IMR-90 (cell line): ENCODE data around the gene JADE2. TPM values are rescaled to one million over a fixed set of nuclear protein-coding genes. Genes with fewer than 3 reads are reported as not detected.
A peak's percentile ranks its signal among the peaks of the same experiment; 100 is the strongest.

Source experiments
- ATAC-seq: fragments of 200-7000 bp; cut with Tn5 transposase; 2 replicates; pipeline ENCODE4 v1.9.1; 2020; ENCODE audit warnings: low read depth, mild to moderate bottlenecking, moderate library complexity
- BruUV-seq: library from RNA; stranded (reverse); fragments of 400-500 nt; replicated peaks from 2 replicates; lab custom pipeline; 2021; lab: Mats Ljungman, UMichigan
- CTCF ChIA-PET: fragments of 300-600 bp; formaldehyde crosslinking; extraction: SDS; loops from one replicate; lab custom pipeline; 2021; ENCODE audit warnings: antibody characterized with exemption; lab: Yijun Ruan, JAX
- POLR2A ChIA-PET: fragments of 300-600 bp; sonication (Branson Sonifier 250); formaldehyde crosslinking; loops from one replicate; lab custom pipeline; 2022; ENCODE audit warnings: antibody characterized with exemption; ENCODE audit not compliant: unreplicated experiment; lab: Charles Lee
- DNase-seq: peaks from one replicate; pipeline ENCODE4 v3.0.0; 2013
- H2AFZ ChIP-seq: replicated peaks from 2 replicates; pipeline ENCODE3; 2013; ENCODE audit warnings: low read length, mild to moderate bottlenecking; ENCODE audit not compliant: poor library complexity
- H2AK5ac ChIP-seq: 2 replicates; pipeline ENCODE4 v1.6.1; 2013; ENCODE audit warnings: low read depth, low read length, inconsistent platforms
- H2AK9ac ChIP-seq: replicated peaks from 2 replicates; pipeline ENCODE3; 2013; ENCODE audit warnings: mild to moderate bottlenecking, low read depth, low read length, moderate library complexity; ENCODE audit not compliant: poor library complexity
- H2BK120ac ChIP-seq: 2 replicates; pipeline ENCODE4 v1.6.1; 2013; ENCODE audit warnings: low read depth, low read length, inconsistent platforms
- H2BK15ac ChIP-seq: 3 replicates; pipeline ENCODE4 v1.6.1; 2013; ENCODE audit warnings: low read depth, low read length, inconsistent platforms
- H2BK20ac ChIP-seq: 2 replicates; pipeline ENCODE4 v1.6.1; 2013; ENCODE audit warnings: low read depth, mild to moderate bottlenecking, inconsistent platforms, low read length, moderate library complexity
- H2BK5ac ChIP-seq: 2 replicates; pipeline ENCODE4 v1.6.1; 2013; ENCODE audit warnings: mild to moderate bottlenecking, low read depth, low read length, inconsistent platforms; ENCODE audit not compliant: poor library complexity, severe bottlenecking
- H3K14ac ChIP-seq: replicated peaks from 2 replicates; pipeline ENCODE4 v1.6.1; 2013; ENCODE audit warnings: low read depth, low read length, inconsistent platforms
- H3K18ac ChIP-seq: 2 replicates; pipeline ENCODE4 v1.6.1; 2013; ENCODE audit warnings: low read depth, low read length, control low read depth
- H3K23ac ChIP-seq: 2 replicates; pipeline ENCODE4 v1.6.1; 2013; ENCODE audit warnings: low read depth, low read length, inconsistent platforms
- H3K27ac ChIP-seq: 2 replicates; pipeline ENCODE4 v1.5.1; 2013; ENCODE audit warnings: mild to moderate bottlenecking, control low read depth, low read length; ENCODE audit not compliant: insufficient read depth
- H3K27me3 ChIP-seq: 2 replicates; pipeline ENCODE4 v1.6.1; 2013; ENCODE audit warnings: low read length; ENCODE audit not compliant: control insufficient read depth, insufficient read depth
- H3K36me3 ChIP-seq: 2 replicates; pipeline ENCODE4 v1.6.1; 2013; ENCODE audit warnings: low read length, mixed read lengths; ENCODE audit not compliant: control insufficient read depth, insufficient read depth
- H3K4ac ChIP-seq: 2 replicates; pipeline ENCODE4 v1.6.1; 2013; ENCODE audit warnings: low read depth, low read length, inconsistent platforms
- H3K4me1 ChIP-seq: 2 replicates; pipeline ENCODE4 v1.6.1; 2013; ENCODE audit warnings: low read length, mixed read lengths; ENCODE audit not compliant: control insufficient read depth, insufficient read depth
- H3K4me2 ChIP-seq: 2 replicates; pipeline ENCODE4 v1.6.1; 2013; ENCODE audit warnings: low read depth, mild to moderate bottlenecking, control low read depth, low read length, moderate library complexity
- H3K4me3 ChIP-seq: 2 replicates; pipeline ENCODE4 v1.5.1; 2013; ENCODE audit warnings: low read depth, mild to moderate bottlenecking, control low read depth, low read length, moderate library complexity; ENCODE audit not compliant: insufficient read depth
- H3K56ac ChIP-seq: 2 replicates; pipeline ENCODE4 v1.6.1; 2013; ENCODE audit warnings: low read length, inconsistent platforms; ENCODE audit not compliant: insufficient read depth; ENCODE audit errors: extremely low read depth
- H3K79me1 ChIP-seq, 2 experiments: 2 replicates each; pipeline ENCODE4 v1.6.1; 2013; ENCODE audit warnings: low read length in 2 of 2, inconsistent platforms in 1 of 2, low read depth in 1 of 2
- H3K9ac ChIP-seq: 2 replicates; pipeline ENCODE4 v1.6.1; 2013; ENCODE audit warnings: low read depth, low read length, control low read depth
- H3K9me1 ChIP-seq: 2 replicates; pipeline ENCODE4 v1.6.1; 2013; ENCODE audit warnings: low read length, inconsistent platforms; ENCODE audit not compliant: insufficient read depth
- H3K9me3 ChIP-seq: 2 replicates; pipeline ENCODE4 v1.6.1; 2013; ENCODE audit warnings: low read length; ENCODE audit not compliant: control insufficient read depth, insufficient read depth
- H4K20me1 ChIP-seq: 2 replicates; pipeline ENCODE4 v1.6.1; 2013; ENCODE audit warnings: low read length, inconsistent platforms; ENCODE audit not compliant: insufficient read depth
- H4K5ac ChIP-seq: 2 replicates; pipeline ENCODE4 v1.6.1; 2013; ENCODE audit warnings: mild to moderate bottlenecking, low read depth, low read length, control low read depth
- H4K8ac ChIP-seq, 2 experiments: 2 replicates each; pipeline ENCODE4 v1.6.1; 2013; ENCODE audit warnings: low read depth in 2 of 2, low read length in 2 of 2, control low read depth in 1 of 2, inconsistent platforms in 1 of 2
- H4K91ac ChIP-seq: 2 replicates; pipeline ENCODE4 v1.6.1; 2013; ENCODE audit warnings: low read depth, low read length, inconsistent platforms; ENCODE audit not compliant: insufficient read depth
- BHLHE40 ChIP-seq: fragments of 150-350 bp; IDR thresholded peaks from 2 replicates; pipeline ENCODE4 v1.6.1; 2016; ENCODE audit warnings: mild to moderate bottlenecking, low read depth, low read length
- MAFK ChIP-seq: IDR thresholded peaks from 2 replicates; pipeline ENCODE4 v1.6.1; 2012; ENCODE audit warnings: low read depth, low read length, improper control_type of control experiment
- NFE2L2 ChIP-seq: fragments of 150-350 bp; IDR thresholded peaks from 2 replicates; pipeline ENCODE4 v1.6.1; 2016; ENCODE audit warnings: low read depth, mild to moderate bottlenecking, low read length
- WGBS, 2 experiments: methylation state at CpG; one replicate each; pipeline versions ENCODE4 v1.1.5 to v1.1.7; 2013; ENCODE audit warnings: missing lambda C conversion rate in 2 of 2; ENCODE audit not compliant: insufficient read length in 1 of 2; ENCODE audit errors: extremely low coverage in 2 of 2; 5-methylcytosine and 5-hydroxymethylcytosine counted together
- dilution Hi-C: fragments of 300-500 bp; cut with HindIII; formaldehyde crosslinking; loops from one replicate; pipeline ENCODE4 v1.14.3; 2018; ENCODE audit warnings: low sequenced_read_pairs; ENCODE audit not compliant: unreplicated experiment
- in situ Hi-C: fragments of 300-500 bp; cut with MboI; formaldehyde crosslinking; loops from 3 replicates; pipeline ENCODE4 v1.14.3; 2019; ENCODE audit warnings: low sequenced_read_pairs, inconsistent platforms, mixed read lengths
- intact Hi-C: fragments of 100-400 bp; cut with micrococcal nuclease; formaldehyde crosslinking; loops from 2 replicates; pipeline ENCODE4 v1.10.0; 2022
- polyA plus RNA-seq, 3 experiments: library from polyadenylated mRNA; depleted of rRNA; stranded (reverse); fragments of >200 nt; gene quantifications; 2 replicates each; pipeline ENCODE4 v1.2.3, GENCODE V29; 2012; ENCODE audit warnings: low replicate concordance in 1 of 3
- total RNA-seq: library from RNA; depleted of rRNA; stranded (reverse); fragments of >200 nt; gene quantifications from 2 replicates; pipeline ENCODE4 v1.2.3, GENCODE V29; 2012

JADE2 gene
- total and polyA plus RNA-seq, 2 of the 4 experiments (the other 2 are of a cell fraction), result 13.3 to 14.9 TPM

GRCh38 chr5:134592141-134592746, 66.8 kb downstream of the JADE2 start:
- Histone ChIP-seq H3K27ac (no peak overlapping the region), H4K5ac (no peak overlapping the region; the same call in 1 of the 2 replicates), H2AK9ac (peak overlapping the region; percentile 34), H3K4me3 (no peak overlapping the region), H4K20me1 (no peaks in the 10 kb centered on the region), H3K14ac (peak overlapping the region; percentile 29; the same call in 1 of the 2 replicates), H3K9ac (no peak overlapping the region), H3K36me3 (no peaks in the 10 kb centered on the region), H2BK15ac (no peak overlapping the region; the same call in 2 of the 3 replicates), H2BK20ac (peak overlapping the region; percentile 47; the same call in 1 of the 2 replicates), H2AK5ac (no peak overlapping the region), H4K8ac (peak overlapping the region in 1 of 2 experiments; percentile 72; a peak in 1 of 4 replicates), H3K9me3 (no peaks in the 10 kb centered on the region), H2BK5ac (no peak overlapping the region), H3K79me1 (no peaks in the 10 kb centered on the region), H2AFZ (peak overlapping the region; percentile 76), H3K4ac (peak overlapping the region; percentile 48; the same call in 1 of the 2 replicates), H3K9me1 (peaks cover 10% of the 10 kb centered on the region; the same call in 1 of the 2 replicates), H4K91ac (no peak overlapping the region), H3K4me1 (peaks cover 9% of the 10 kb centered on the region), H3K4me2 (no peak overlapping the region), H2BK120ac (peak overlapping the region; percentile 45), H3K18ac (no peak overlapping the region), H3K23ac (no peak overlapping the region; the same call in 1 of the 2 replicates), H3K56ac (no peak overlapping the region), H3K27me3 (no peaks in the 10 kb centered on the region)
- BruUV-seq, result no TSS peak
- DNase-seq (peak; percentile 41), ATAC-seq (peak; percentile 48)
- in situ Hi-C loops (no loop called here), intact Hi-C loops (no loop called here), dilution Hi-C loops (no loop called here)
- ChIA-PET CTCF (no interaction called here), POLR2A (no interaction called here)
- 50% methylated on average over 2 of the region's 7 CpGs; no CpG with 5 or more reads in 1 of the 2 experiments for WGBS, 2 experiments
- TF ChIP-seq NFE2L2 (peak; percentile 93), MAFK (peak; percentile 66), BHLHE40 (no peak)
